ENCODE measurements around the gene LIMK2. TPM values are rescaled to one million over a fixed set of nuclear protein-coding genes. Genes with fewer than 3 reads are reported as not detected.

LIMK2 gene
- total RNA-seq, 1 donor from 2014 or later = 54.4 TPM

GRCh38 chr22:31288496-31289240, 76.6 kb downstream of the LIMK2 start:
- intact Hi-C loops (cut with micrococcal nuclease) = no loop called here

- intact Hi-C loops (cut with micrococcal nuclease) = no loop called here
These were observed 77.2 kb downstream of the LIMK2 start for GRCh38 chr22:31289344-31289743.

- intact Hi-C loops (cut with micrococcal nuclease) = loop anchor here (1.0 to 10.0 kb wide), 12 partner anchors 11 to 656 kb away; partner anchors contain the start of genes DEPDC5, DRG1, MORC2 and PRR14L
These were observed 78.7 kb downstream of the LIMK2 start for GRCh38 chr22:31290494-31291471.

- intact Hi-C loops (cut with micrococcal nuclease) = loop anchor here (1.0 to 10.0 kb wide), 11 partner anchors 22 to 657 kb away; partner anchors contain the start of genes DEPDC5, LIMK2, MORC2 and PRR14L
These were observed 79.6 kb downstream of the LIMK2 start for GRCh38 chr22:31291481-31292235.

GRCh38 chr22:31292236-31292989, 80.3 kb downstream of the LIMK2 start, which contains the start of gene PIK3IP1:
PIK3IP1 (minus strand) TSS chr22:31292488; CDS start chr22:31292344, 144 bp downstream.
- intact Hi-C loops (cut with micrococcal nuclease) = loop anchor here (1.0 to 10.0 kb wide), 10 partner anchors 21 to 658 kb away; partner anchors contain the start of genes DEPDC5, LIMK2, MORC2 and PRR14L

- intact Hi-C loops (cut with micrococcal nuclease) = loop anchor here (10.0 kb wide), 1 partner anchor 661 kb away; the partner anchor contains the start of gene SLC35E4
These were observed 83.3 kb downstream of the LIMK2 start for GRCh38 chr22:31295360-31295759.

- intact Hi-C loops (cut with micrococcal nuclease) = loop anchor here (10.0 kb wide), 1 partner anchor 661 kb away; the partner anchor contains the start of gene SLC35E4
These were observed 83.9 kb downstream of the LIMK2 start for GRCh38 chr22:31295831-31296657.

- intact Hi-C loops (cut with micrococcal nuclease) = no loop called here
These were observed 88.8 kb downstream of the LIMK2 start for GRCh38 chr22:31300896-31301295.

GRCh38 chr22:31302006-31302405, 89.9 kb downstream of the LIMK2 start:
- intact Hi-C loops (cut with micrococcal nuclease) = no loop called here

- intact Hi-C loops (cut with micrococcal nuclease) = no loop called here
These were observed 90.4 kb downstream of the LIMK2 start for GRCh38 chr22:31302537-31302936.

GRCh38 chr22:31305194-31305593, 93.1 kb downstream of the LIMK2 start:
- intact Hi-C loops (cut with micrococcal nuclease) = no loop called here

- intact Hi-C loops (cut with micrococcal nuclease) = no loop called here
These were observed 96.1 kb downstream of the LIMK2 start for GRCh38 chr22:31308181-31308580.

- intact Hi-C loops (cut with micrococcal nuclease) = loop anchor here (1.0 to 10.0 kb wide), 6 partner anchors 21 to 549 kb away; partner anchors contain the start of genes LIMK2, PIK3IP1 and SELENOM
These were observed 101.5 kb downstream of the LIMK2 start for GRCh38 chr22:31313366-31314147.

GRCh38 chr22:31314220-31314619, 102.1 kb downstream of the LIMK2 start:
- intact Hi-C loops (cut with micrococcal nuclease) = loop anchor here (10.0 kb wide), 1 partner anchor 549 kb away; no protein-coding TSS in a partner anchor

GRCh38 chr22:31321421-31321820, 109.3 kb downstream of the LIMK2 start:
- intact Hi-C loops (cut with micrococcal nuclease) = no loop called here

- intact Hi-C loops (cut with micrococcal nuclease) = no loop called here
These were observed 111.8 kb downstream of the LIMK2 start for GRCh38 chr22:31323578-31324550.

GRCh38 chr22:31326877-31327276, 114.8 kb downstream of the LIMK2 start:
- intact Hi-C loops (cut with micrococcal nuclease) = no loop called here

Measured in T-helper 1 cell treated with Interleukin-12 subunit alpha and Interleukin-12 subunit beta and Interleukin-4 antibody, amounts not matched to agents 30 ng/mL and 1 ng/mL, for 36 hours (primary cell).